ENCODE data around the gene PDCD1LG2.

DNA sequence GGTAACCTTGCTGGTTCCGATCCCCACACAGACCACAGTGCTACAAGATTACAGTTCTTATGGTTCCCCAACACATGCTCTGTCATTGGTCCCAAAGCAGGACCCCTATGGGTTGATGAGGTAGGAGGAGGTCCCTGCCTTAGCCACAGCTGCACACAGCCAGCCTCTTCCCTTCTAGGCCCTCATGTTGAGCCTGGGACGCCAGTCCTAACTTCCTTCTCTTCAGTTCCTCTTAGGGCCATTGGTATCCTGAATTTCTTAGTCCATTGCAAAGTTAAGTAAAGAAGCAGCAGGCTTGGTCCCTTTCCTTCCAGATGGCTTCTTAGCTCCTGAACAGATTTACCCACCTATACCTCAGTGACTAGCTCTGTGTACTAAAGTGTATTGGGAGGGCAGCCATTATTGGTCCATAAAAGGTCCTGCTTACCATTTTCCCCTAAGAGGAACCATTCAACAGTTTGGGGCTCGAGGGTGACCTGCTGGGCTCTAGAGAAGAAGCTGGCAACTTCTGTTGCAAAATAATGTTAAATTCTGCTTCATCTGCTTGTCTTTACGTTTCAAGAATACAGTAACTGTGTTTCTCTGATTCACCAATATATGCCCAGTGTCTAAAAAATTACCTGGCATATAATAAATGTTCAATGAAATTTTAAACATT, 50.2 kb downstream of the PDCD1LG2 start:
- TF ChIP-seq, protein P1, sequence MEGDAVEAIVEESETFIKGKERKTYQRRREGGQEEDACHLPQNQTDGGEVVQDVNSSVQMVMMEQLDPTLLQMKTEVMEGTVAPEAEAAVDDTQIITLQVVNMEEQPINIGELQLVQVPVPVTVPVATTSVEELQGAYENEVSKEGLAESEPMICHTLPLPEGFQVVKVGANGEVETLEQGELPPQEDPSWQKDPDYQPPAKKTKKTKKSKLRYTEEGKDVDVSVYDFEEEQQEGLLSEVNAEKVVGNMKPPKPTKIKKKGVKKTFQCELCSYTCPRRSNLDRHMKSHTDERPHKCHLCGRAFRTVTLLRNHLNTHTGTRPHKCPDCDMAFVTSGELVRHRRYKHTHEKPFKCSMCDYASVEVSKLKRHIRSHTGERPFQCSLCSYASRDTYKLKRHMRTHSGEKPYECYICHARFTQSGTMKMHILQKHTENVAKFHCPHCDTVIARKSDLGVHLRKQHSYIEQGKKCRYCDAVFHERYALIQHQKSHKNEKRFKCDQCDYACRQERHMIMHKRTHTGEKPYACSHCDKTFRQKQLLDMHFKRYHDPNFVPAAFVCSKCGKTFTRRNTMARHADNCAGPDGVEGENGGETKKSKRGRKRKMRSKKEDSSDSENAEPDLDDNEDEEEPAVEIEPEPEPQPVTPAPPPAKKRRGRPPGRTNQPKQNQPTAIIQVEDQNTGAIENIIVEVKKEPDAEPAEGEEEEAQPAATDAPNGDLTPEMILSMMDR (IDR thresholded peaks at IDR 0.05; ENCODE audit: low read depth, low read length, poor library complexity, severe bottlenecking) = no peak
- no peak for TF ChIP-seq EZH2phosphoT487 (IDR thresholded peaks at IDR 0.05; ENCODE audit: borderline replicate concordance, low read length)
